GM19397 (cell line): ENCODE data around the gene EEA1.
A peak's percentile ranks its signal among the peaks of the same experiment; 100 is the strongest.
"Not testable (repeated sequence)": the region's sequence is repeated elsewhere in the genome, so short reads cannot be mapped to it uniquely, and the experiment has no call there.

Experiments used
- ATAC-seq: cut with Tn5 transposase; IDR thresholded peaks from one replicate; pipeline ENCODE4 v1.9.1; 2021; ENCODE audit warnings: mild to moderate bottlenecking, moderate library complexity; ENCODE audit not compliant: unreplicated experiment

EEA1 gene

DNA sequence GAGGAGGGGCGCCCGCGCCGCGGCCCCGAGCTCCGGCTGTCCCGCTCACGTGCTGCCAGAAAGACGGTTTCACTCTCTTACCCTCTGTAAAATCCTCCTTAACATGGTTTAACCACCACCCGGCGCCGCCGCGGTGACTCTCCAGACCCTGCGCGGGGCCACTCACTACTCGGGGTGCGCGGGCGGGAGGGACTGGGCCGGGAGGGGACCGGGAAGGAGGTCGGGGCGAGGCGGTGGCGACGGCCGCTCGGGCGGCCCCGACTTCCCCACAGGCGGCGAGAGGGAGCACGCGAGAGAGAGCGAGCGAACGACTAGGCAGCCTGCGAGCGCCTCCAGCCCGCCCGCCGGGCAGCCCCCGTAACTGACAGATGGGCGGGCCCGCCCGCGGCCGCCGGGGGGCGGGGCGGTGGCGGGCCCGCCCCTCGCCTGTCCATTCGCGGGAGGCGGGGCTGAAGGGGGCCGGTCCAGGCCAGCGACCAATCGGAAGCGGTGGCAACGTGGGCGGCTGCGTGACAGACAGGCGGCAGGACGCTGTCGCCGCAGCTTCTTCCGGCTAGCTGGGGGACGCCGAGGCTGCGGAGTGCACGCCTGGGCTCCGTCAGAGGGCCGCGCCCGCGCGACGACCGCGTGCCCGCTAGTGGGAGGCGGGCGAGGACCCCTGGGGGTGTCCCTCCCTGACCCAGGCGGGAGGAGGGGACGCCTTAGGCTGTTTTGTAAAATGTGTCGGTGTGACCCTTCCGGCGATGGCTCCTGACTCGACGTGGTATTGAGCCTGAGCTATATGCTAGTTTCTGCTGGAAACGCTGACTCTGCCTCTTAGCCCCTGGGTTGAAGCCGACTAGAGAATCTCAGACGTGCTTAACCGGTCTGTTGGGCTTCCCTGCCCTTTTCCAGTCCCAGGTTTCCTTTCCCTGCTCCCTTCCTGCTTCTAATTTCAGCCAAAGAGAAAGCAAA is at the start of gene EEA1:
Gene EEA1, minus strand, starts transcription at position 334 of the 954 bp plus-strand sequence. Its CDS starts 229 bp downstream, at position 105.
- ATAC-seq = peak; percentile 87

- ATAC-seq = no peak
Observed at GRCh38 chr12:92978607-92979006, 49.5 kb upstream of the EEA1 start.

DNA sequence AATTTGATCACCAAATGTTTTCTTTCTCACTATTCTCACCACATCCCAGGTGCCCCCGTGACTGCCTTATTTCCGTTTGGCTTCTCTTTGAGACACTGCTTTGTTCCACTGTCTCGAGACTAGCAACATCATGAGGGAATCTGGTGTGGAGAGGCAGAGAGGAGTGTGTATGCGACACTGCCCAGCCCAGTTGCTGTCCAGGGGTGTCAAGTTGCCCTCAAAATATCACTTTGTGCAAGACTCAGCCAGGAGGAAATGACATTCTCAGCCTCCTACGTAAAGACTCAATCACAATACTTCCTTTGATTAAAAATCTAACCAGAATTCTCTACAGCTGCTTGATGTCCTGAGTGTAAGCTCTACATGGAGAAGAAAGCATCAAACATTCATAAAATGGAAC is 48.2 kb upstream of the EEA1 start:
- no peak for ATAC-seq

GRCh38 chr12:92974759-92975158 is 45.7 kb upstream of the EEA1 start:
- ATAC-seq = no peak

GRCh38 chr12:92973614-92974013 is 44.5 kb upstream of the EEA1 start:
- no peak for ATAC-seq

DNA sequence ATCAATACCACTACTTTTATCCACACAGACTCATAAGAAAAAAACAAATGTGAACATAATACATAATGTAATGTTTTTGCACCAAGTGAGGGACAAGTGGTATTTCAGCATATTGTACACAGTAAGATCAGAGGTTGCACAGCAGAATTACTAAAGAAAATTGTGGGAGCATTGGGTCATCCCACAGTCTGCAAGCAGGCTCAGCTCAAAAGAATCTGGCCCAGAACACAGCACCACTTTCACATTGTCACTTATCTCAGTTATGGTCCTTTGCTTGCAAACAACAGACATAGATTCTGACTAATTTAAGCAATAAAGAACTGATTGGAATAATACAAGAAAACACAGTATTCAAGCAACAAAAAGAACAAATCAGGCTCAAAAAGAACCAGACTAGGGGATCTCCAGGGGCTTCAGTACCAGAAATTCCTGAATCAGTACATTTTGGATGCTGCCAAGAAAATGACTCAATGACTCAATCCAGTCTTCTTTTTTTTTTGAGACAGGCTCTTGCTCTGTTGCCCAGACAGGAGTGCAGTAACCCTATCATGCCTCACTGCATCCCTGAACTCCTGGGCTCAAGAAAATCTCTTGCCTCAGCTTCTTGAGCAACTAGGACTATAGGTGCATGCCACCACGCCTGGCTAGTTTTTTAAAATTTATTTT is 42.9 kb upstream of the EEA1 start:
- peak; percentile 29 for ATAC-seq

GRCh38 chr12:92968176-92968813 is 39.2 kb upstream of the EEA1 start:
- no peak for ATAC-seq

GRCh38 chr12:92964378-92964777 is 35.3 kb upstream of the EEA1 start:
- ATAC-seq = not testable (repeated sequence)

DNA sequence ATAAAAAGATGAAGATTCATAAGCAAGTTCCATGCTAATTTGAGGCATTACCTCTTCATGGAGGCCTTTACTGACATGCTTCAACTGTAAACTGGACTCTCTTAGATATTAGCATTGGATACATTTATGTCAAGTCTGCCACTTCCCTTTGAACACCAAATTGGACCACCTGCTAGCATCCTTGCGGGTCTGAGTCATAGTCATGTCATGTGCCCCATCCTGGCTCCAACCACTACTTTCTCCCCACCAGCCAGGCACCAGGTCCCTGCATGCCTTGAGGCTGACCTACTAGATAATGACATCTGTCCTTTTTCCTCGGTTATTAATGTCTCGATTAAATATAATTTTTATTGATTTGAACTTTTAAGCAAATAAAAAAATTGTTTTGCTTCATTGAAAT is 32.9 kb upstream of the EEA1 start:
- ATAC-seq = no peak

DNA sequence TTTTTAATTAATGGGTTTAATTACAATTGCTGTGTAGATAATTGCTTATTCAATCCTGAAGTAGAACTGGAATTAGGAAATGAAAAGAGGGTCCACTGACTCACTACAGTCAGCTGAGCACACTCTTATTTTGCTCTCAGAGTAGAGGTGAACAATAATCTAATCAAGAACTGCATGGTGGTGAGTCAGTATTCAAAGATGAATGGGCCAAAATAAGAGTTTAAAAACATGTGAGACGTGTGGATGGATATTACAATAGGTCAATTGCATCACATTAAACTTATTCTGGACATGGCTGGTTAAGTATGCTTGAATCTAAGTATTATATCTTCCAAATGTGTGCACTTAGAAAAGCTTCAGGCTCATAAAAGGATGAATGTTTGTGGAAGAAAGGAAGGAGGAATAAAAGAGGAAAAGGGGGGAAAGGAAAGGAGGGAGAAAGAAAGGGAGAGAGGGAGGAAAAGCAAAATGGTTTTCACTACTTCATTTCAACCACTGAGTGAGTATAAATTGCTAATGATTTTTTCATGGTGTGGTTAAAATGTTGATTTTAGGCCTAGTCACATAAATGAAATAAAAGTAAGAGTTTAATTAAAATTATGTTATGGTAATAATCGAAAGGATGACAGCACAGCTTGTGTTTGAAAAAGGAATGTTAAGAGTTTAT is 27.0 kb upstream of the EEA1 start:
- no peak for ATAC-seq

- ATAC-seq = no peak
Observed at GRCh38 chr12:92953747-92954146, 24.7 kb upstream of the EEA1 start.

DNA sequence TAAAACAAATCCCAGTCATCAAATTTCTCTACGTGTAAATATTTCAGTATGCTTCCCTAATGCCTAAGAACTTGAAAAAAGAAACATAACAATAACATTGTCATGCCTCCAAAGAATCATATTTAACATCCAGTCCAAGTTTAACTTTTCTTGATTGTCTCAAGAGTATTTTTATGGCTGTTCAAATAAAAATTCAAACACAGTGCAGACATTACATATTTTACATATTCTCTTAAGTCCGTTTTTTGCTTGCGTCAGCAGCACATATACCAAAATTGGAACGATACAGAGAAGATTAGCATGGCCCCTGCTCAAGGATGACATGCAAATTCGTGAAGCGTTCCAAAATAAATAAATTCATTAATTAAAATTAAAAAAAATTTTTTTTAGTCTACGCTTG is 23.3 kb upstream of the EEA1 start:
- ATAC-seq = no peak

DNA sequence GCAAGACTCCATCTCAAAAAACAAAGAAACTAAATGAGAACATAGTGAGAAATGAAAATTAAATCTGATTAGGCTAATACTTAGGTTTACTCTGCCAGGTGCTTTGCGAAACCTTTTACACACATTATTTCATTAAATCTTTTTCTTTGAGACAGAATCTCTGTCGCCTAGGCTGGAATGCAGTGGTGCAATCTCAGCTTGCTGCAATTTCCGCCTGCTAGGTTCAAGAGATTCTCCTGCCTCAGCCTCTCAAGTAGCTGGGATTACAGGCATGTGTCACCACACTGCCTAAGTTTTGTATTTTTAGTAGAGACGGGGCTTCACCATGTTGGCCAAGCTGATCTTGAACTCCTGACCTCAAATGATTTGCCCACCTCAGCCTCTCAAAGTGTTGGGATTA is 21.9 kb upstream of the EEA1 start:
- ATAC-seq = no peak

- no peak for ATAC-seq
Observed at GRCh38 chr12:92950011-92950410, 20.9 kb upstream of the EEA1 start.

DNA sequence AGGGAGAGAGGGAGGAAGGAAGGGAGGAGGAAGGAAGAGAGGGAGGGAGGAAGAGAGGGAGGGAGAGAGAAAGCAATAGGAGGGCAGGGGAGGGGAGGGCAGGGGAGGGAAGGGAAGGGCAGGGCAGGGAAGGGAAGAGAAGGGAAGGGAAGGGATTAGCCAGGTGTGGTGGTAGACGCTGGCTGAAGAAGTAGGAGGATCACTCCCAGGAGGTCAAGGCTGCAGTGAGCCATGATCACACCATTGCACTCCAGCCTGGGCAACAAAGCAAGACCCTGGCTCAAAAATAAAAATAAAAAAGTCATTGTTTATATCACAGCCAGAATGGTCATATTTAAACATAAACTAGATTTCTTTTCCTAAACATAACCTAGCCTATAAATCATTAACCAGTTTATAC is 20.4 kb upstream of the EEA1 start:
- ATAC-seq = no peak

GRCh38 chr12:92947589-92948215 is 18.6 kb upstream of the EEA1 start:
- ATAC-seq = no peak

- ATAC-seq = no peak
Observed at GRCh38 chr12:92945659-92946220, 16.6 kb upstream of the EEA1 start.

- ATAC-seq = no peak
Observed at GRCh38 chr12:92943482-92944250, 14.6 kb upstream of the EEA1 start.

GRCh38 chr12:92942905-92943304 is 13.8 kb upstream of the EEA1 start:
- no peak for ATAC-seq

GRCh38 chr12:92939116-92939515 is 10.0 kb upstream of the EEA1 start:
- no peak for ATAC-seq
